OCI-LY7 (cell line): ENCODE measurements around the gene RREB1. TPM values are rescaled to one million over a fixed set of nuclear protein-coding genes. Genes with fewer than 3 reads are reported as not detected.

Experiments used
- BruUV-seq: library from RNA; stranded (reverse); fragments of 400-500 nt; replicated peaks from 2 replicates; lab custom pipeline; 2021; lab: Mats Ljungman, UMichigan
- CTCF ChIA-PET: fragments of 300-600 bp; sonication (Branson Sonifier 250); formaldehyde crosslinking; loops from one replicate; lab custom pipeline; 2022; ENCODE audit warnings: antibody characterized with exemption; ENCODE audit not compliant: unreplicated experiment; lab: Charles Lee
- POLR2A ChIA-PET: fragments of 300-600 bp; sonication (Branson Sonifier 250); formaldehyde crosslinking; loops from one replicate; lab custom pipeline; 2022; ENCODE audit warnings: antibody characterized with exemption; lab: Charles Lee
- DNase-seq: peaks from one replicate; pipeline ENCODE4 v3.0.0-alpha.2; 2015; ENCODE audit warnings: low spot score
- H2AFZ ChIP-seq: fragments of 200-600 bp; sonication (generic), shearing (Covaris generic); 2 replicates; pipeline ENCODE4 v1.6.1; 2014; ENCODE audit warnings: mild to moderate bottlenecking, antibody characterized with exemption, low read length, moderate library complexity
- H3K27ac ChIP-seq: fragments of 200-600 bp; sonication (generic); 2 replicates; pipeline ENCODE4 v1.5.1; 2014; ENCODE audit warnings: mixed run types, low read depth, mild to moderate bottlenecking, moderate library complexity, low read length, inconsistent platforms; ENCODE audit not compliant: poor library complexity, severe bottlenecking
- H3K36me3 ChIP-seq: fragments of 200-600 bp; sonication (generic); 2 replicates; pipeline ENCODE4 v1.6.1; 2014; ENCODE audit warnings: mild to moderate bottlenecking, antibody characterized with exemption, low read length, moderate library complexity, mixed read lengths; ENCODE audit not compliant: insufficient read depth
- H3K4me1 ChIP-seq: fragments of 200-600 bp; sonication (generic); 2 replicates; pipeline ENCODE4 v1.5.1; 2014; ENCODE audit warnings: mild to moderate bottlenecking, low read length; ENCODE audit not compliant: insufficient read depth, poor library complexity, severe bottlenecking
- H3K4me2 ChIP-seq: fragments of 200-600 bp; sonication (generic); 2 replicates; pipeline ENCODE4 v1.6.1; 2014; ENCODE audit warnings: mild to moderate bottlenecking, low read length
- H3K4me3 ChIP-seq: fragments of 200-600 bp; sonication (generic); 2 replicates; pipeline ENCODE4 v1.5.1; 2014; ENCODE audit warnings: mild to moderate bottlenecking, low read depth, low read length; ENCODE audit not compliant: poor library complexity, severe bottlenecking
- H3K79me2 ChIP-seq: fragments of 200-600 bp; sonication (generic); 2 replicates; pipeline ENCODE4 v1.6.1; 2016; ENCODE audit warnings: low read depth, mild to moderate bottlenecking, low read length, moderate library complexity, mixed read lengths; ENCODE audit not compliant: insufficient read depth
- H3K9me2 ChIP-seq: fragments of 200-600 bp; sonication (generic); 2 replicates; pipeline ENCODE4 v1.6.1; 2016; ENCODE audit warnings: mild to moderate bottlenecking, low read length, mixed read lengths; ENCODE audit not compliant: insufficient read depth
- H3K9me3 ChIP-seq: fragments of 200-600 bp; sonication (generic); 2 replicates; pipeline ENCODE4 v1.6.1; 2014; ENCODE audit warnings: mild to moderate bottlenecking, mixed run types, low read length, mixed read lengths
- H4K20me1 ChIP-seq: fragments of 200-600 bp; sonication (generic); 2 replicates; pipeline ENCODE4 v1.6.1; 2014; ENCODE audit warnings: mild to moderate bottlenecking, antibody characterized with exemption, low read length, moderate library complexity, mixed read lengths; ENCODE audit not compliant: insufficient read depth
- CTCF ChIP-seq: fragments of 200-600 bp; sonication (generic); conservative IDR thresholded peaks from 2 replicates; pipeline ENCODE4 v1.5.1; 2014; ENCODE audit warnings: mild to moderate bottlenecking, antibody characterized with exemption, low read length, moderate library complexity, mixed read lengths
- EZH2phosphoT487 ChIP-seq: fragments of 200-600 bp; sonication (generic); IDR thresholded peaks from 2 replicates; pipeline ENCODE4 v1.6.1; 2018; ENCODE audit warnings: low read depth, borderline replicate concordance, mild to moderate bottlenecking, mixed run types, antibody characterized with exemption, low read length, moderate library complexity, mixed read lengths
- intact Hi-C: fragments of 100-400 bp; cut with micrococcal nuclease; formaldehyde crosslinking; loops from one replicate; pipeline ENCODE4 v1.10.0; 2022; ENCODE audit not compliant: unreplicated experiment
- total RNA-seq, 2 experiments: library from RNA; depleted of rRNA in 1 of 2; stranded (reverse); fragments of >200 nt in 1 of 2; shearing (Covaris generic) in 1 of 2; gene quantifications; 2 replicates each; pipeline ENCODE4 v1.2.3, GENCODE V29; 2014 to 2022

Gene RREB1
- total RNA-seq, 2 experiments from 2014 or later = 4.4 to 7.1 TPM

- CTCF ChIA-PET = no interaction called here
These were observed 110.7 kb downstream of the RREB1 start for GRCh38 chr6:7218406-7218988.

GRCh38 chr6:7219310-7219709 lies 111.5 kb downstream of the RREB1 start:
- Histone ChIP-seq H3K9me2 (no peaks in the 10 kb centered on the region), H3K27ac (no peak overlapping the region), H3K9me3 (no peaks in the 10 kb centered on the region), H3K79me2 (no peaks in the 10 kb centered on the region), H3K4me1 (no peaks in the 10 kb centered on the region), H4K20me1 (no peaks in the 10 kb centered on the region), H2AFZ (no peak overlapping the region), H3K4me2 (no peak overlapping the region), H3K4me3 (no peak overlapping the region), H3K36me3 (no peaks in the 10 kb centered on the region)
- BruUV-seq = no TSS peak
- no peak for DNase-seq
- CTCF ChIA-PET = no interaction called here
- POLR2A ChIA-PET = interaction anchor here (0.6 kb wide), 1 partner anchor 346 kb away, joined by 3 read pairs; no protein-coding TSS in a partner anchor
- intact Hi-C loops = no loop called here
- TF ChIP-seq EZH2phosphoT487 (no peak), CTCF (no peak)

More at GRCh38 chr6:7218406-7218988, 110.7 kb downstream of the RREB1 start:
- no peak overlapping the region for H3K27ac ChIP-seq
- H3K9me2 ChIP-seq = no peaks in the 10 kb centered on the region
- no peak overlapping the region for H2AFZ ChIP-seq
- POLR2A ChIA-PET = interaction anchor here (0.6 to 1.0 kb wide), 5 partner anchors 90 to 1735 kb away, joined by 3 to 5 read pairs (median 4); no protein-coding TSS in a partner anchor
- no TSS peak for BruUV-seq
- no peaks in the 10 kb centered on the region for H3K4me1 ChIP-seq
- no peak for TF ChIP-seq EZH2phosphoT487
- no peak for TF ChIP-seq CTCF
- H3K36me3 ChIP-seq = no peaks in the 10 kb centered on the region
- H3K4me2 ChIP-seq = no peak overlapping the region
- no peak overlapping the region for H3K4me3 ChIP-seq
- intact Hi-C loops = no loop called here
- no peaks in the 10 kb centered on the region for H3K9me3 ChIP-seq
- no peaks in the 10 kb centered on the region for H3K79me2 ChIP-seq
- no peak for DNase-seq
- H4K20me1 ChIP-seq = no peaks in the 10 kb centered on the region

GRCh38 chr6:7222197-7222596 lies 114.4 kb downstream of the RREB1 start:
- Histone ChIP-seq H3K27ac (no peak overlapping the region), H3K4me1 (no peaks in the 10 kb centered on the region), H2AFZ (no peak overlapping the region), H3K9me3 (no peaks in the 10 kb centered on the region), H3K36me3 (no peaks in the 10 kb centered on the region), H4K20me1 (no peaks in the 10 kb centered on the region), H3K4me2 (no peak overlapping the region), H3K79me2 (no peaks in the 10 kb centered on the region), H3K4me3 (no peak overlapping the region), H3K9me2 (no peaks in the 10 kb centered on the region)
- BruUV-seq = no TSS peak
- ChIA-PET CTCF (no interaction called here), POLR2A (no interaction called here)
- intact Hi-C loops = no loop called here
- DNase-seq = no peak
- no peak for TF ChIP-seq EZH2phosphoT487
- TF ChIP-seq CTCF = no peak
